ENCODE measurements around the gene CORO2B.

CORO2B gene

DNA sequence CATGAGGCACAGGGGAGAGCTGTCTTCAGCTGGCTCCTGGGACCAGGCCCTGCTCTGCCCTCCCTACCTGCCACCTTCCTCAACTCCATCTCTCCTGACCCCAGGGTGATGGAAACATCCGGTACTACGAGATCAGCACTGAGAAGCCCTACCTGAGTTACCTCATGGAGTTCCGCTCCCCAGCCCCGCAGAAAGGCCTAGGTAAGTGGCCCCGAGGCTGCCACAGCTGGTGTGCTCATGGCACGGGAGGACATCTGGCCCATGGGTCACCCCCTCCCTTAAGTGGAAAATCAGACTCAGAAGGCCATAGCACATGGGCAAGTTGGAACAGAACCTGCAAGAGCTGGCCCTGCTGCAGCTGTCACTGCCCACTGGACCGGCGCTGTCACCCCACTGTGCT is 136.3 kb downstream of the CORO2B start:
- in situ Hi-C loops (cut with MboI; ENCODE audit: low sequenced_read_pairs): no loop called here

DNA sequence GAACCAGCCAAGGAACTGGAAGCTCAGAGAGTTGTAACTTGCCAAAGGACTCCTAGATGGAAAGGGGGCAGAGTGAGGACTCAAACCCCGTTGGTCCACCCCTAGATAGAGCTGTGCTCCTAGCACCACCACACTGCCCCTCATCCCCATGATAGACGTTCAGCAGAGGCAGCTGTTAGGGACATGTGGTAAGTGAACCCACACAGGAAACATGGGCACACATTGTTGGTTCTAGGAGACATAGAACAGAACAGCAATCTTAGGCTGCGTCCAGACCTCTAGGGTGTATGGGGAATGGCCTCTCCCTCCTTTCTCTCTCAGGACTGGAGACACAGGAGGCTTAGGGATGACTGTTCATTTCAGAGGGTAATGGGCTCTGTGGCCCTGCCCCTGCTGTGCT is 139.2 kb downstream of the CORO2B start:
- in situ Hi-C loops (cut with MboI; ENCODE audit: low sequenced_read_pairs): no loop called here

DNA sequence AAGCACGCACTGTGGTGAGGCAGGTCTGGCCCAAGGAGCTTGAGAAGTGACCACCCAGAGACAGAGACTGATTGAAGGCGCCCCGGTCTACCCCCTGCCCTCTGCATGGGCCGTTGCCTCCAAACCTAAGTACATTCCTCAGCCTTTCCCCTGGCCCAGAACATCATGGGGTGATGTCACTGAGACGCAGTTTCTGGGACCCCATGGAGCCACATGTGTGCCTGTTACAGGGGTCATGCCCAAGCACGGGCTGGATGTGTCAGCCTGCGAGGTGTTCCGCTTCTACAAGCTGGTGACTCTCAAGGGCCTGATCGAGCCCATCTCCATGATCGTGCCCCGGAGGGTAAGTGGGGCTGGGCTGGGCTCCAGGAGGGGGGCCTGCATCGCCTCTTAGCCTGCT is 139.7 kb downstream of the CORO2B start:
- in situ Hi-C loops (cut with MboI; ENCODE audit: low sequenced_read_pairs): no loop called here

DNA sequence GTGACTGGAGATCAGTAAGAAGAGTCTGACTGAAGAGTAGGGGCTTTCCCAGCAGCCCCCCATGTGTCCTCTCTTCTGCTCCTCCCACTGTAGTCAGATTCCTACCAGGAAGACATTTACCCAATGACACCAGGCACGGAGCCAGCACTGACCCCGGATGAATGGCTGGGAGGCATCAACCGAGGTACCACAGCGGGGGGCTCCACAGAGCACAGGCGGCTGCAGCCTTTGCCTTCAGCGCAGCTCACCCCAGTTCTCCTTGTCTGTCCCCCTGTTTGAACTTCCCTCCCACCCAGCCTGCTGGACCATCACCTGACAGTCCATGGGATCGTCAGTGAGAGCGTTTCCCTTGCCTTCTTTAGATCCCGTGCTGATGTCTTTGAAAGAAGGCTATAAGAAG is 140.3 kb downstream of the CORO2B start:
- in situ Hi-C loops (cut with MboI; ENCODE audit: low sequenced_read_pairs): no loop called here

DNA sequence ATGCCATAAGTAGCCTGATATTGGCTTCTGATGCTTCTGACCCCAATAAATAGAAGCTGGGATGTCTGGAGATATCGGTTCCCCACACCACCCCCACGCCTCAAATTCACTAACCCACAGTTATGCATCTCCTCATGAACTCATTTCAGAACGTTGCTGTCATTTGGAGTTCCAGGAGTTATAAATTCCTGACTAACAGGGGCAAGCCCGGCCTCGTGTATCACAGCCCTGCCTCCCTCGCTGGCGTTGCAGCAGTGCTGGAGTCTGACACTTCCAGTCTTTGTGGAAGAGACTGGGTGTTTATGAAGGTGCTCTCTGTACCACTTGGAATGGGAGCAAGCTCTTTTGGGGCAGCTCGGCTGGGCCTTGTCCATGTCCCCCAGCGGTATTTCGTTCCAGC is 140.9 kb downstream of the CORO2B start:
- in situ Hi-C loops (cut with MboI; ENCODE audit: low sequenced_read_pairs): no loop called here

DNA sequence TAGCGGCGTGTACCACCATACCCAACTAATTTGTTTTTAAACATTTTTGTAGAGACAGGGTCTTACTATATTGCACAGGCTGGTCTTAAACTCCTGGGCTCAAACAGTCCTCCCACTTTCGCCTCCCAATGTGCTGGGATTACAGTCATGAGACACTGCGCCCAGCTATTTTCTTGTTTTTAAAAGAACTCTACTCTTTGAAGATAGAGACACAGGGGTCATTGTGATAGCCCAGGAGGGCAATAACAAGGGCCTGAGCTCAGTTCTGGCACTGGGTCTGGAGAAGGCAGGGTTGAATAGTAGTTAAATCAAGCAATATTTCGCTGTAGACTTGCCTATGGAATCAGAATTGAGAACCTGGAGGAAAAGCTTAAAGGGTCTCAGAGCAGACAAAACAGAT is 143.1 kb downstream of the CORO2B start:
- in situ Hi-C loops (cut with MboI; ENCODE audit: low sequenced_read_pairs): no loop called here

DNA sequence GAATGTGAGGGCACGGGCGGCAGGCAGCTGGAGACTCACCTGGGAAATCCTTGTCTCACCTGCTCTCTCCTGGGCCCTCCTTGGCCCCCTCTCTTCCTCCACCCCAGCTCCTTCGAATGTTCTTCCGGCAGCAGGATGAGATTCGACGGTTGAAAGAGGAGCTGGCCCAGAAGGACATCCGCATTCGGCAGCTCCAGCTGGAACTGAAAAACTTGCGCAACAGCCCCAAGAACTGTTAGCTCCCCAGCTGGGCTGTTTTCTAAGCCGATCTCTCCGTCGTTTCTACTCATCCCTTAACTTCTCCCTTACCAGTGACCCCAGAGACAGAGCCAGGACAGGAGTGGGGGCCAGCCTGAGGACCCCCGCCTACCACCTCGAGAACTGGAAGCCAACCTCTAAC is 146.9 kb downstream of the CORO2B start:
- in situ Hi-C loops (cut with MboI; ENCODE audit: low sequenced_read_pairs): no loop called here

DNA sequence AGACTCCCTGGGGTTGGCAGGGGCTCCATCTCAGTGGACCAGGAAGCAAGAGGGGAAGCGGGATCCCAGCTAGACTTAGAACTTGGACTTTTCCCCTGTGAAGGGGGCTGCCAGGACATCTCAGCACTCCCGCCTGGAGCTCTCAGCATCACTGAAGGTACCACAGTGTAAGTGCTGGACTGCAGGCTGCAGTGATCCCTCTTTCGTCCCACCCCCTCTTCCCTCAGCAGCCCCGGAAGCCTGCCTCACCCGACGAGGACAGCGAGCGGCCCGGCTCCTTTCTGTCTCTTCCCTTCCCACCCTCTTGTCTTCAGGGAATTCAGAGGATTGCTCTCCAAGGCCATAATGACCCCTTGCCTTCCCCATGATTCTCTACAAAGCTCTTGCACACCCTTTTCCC is 147.5 kb downstream of the CORO2B start:
- in situ Hi-C loops (cut with MboI; ENCODE audit: low sequenced_read_pairs): no loop called here

DNA sequence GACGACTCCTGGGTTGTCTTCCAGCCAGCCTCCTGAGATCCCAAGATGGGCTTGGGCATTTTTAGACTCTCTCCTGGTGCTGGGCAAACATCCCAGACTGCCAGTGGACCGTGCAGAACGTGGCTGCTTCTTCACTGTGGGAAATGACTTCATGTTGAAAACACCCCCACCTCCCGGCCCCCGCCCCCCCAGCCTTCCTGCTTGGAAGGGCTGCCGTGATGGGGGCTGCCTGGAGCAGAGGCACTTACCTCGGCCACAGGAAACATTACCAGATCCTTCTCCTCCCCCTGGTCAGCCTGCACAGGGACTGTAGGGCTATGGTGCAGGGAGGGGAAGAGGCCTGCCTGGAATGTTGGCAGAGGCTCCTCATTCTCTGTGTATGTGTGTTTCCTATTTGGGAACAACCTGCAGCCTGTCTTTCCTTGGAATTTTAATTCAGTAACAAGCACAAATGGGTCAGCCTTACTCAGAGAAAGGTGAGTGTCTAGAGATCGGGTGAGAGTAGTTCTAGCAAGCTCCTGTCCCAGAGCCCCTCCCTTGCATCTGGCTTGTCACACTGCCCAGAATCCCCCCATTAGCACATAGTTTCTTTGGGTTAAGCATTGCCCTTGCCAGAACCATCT is 151.1 kb downstream of the CORO2B start:
- in situ Hi-C loops (cut with MboI; ENCODE audit: low sequenced_read_pairs): loop anchor here (10.0 kb wide), 1 partner anchor 145 kb away; no protein-coding TSS in a partner anchor

DNA sequence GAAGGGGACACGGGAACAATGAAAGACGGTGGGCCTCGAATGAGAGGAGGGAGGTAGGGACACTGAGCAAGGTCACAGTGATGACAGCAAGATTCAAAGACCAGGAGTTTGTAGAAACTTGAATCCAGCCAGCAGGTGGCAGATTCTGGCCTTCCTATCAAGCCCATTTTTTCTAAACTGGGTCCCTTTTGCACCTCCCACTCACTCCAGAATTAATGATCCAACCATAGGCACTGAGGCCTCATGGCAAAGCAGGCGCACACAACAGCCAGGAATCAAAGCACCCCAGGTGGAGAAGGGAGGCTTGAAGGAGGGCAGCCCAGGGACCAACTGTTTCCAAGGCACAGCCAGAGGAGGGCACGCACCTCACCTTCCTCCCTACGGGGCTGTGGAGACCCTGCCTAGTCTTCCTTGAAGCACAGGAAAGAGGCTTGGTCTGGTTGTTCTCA is 151.7 kb downstream of the CORO2B start:
- in situ Hi-C loops (cut with MboI; ENCODE audit: low sequenced_read_pairs): loop anchor here (10.0 kb wide), 1 partner anchor 144 kb away; no protein-coding TSS in a partner anchor

DNA sequence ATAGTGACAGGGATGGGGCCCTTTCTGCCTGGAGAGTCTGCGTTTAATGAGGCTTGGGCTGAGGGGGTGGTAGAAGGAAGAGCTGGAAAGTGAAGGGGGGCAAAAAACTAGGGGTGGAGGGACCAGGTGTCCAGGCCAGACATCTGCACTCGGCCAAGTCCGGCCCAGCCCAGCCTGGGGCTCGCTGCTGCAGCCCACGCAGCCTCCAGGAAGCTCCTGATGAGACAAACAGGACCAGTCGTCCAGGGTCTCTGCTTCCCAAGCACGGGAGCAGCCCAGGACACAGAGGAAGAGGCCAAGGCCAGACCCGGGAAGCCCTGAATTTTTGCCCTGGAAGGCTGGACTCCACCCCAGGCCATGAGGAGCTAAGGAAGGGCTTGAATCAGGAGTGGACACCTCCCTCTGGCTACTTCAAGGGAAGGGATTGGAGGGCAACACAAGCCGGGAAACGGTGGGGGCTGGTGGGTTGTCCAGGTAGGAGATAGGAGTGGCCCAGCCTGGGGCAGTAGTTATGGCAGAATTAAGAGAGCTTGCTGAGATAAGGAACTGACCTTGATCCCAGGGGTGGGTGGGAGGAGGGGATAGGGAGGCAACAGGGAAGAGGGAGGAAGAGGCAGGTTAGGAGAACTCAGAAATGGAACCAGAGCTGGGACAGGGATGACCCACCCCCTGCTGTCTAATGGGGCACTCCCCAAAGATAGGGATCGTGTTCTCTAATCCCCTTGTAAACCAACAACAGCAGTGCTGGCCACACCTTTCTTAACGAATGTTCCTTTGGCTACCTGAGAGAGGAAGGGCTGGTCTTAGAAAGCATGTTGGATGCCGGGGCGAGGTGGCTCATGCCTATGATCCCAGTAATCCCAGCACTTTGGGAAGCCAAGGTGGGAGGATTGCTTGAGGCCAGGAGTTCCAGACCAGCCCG is 152.4 kb downstream of the CORO2B start:
- in situ Hi-C loops (cut with MboI; ENCODE audit: low sequenced_read_pairs): loop anchor here (10.0 kb wide), 1 partner anchor 144 kb away; no protein-coding TSS in a partner anchor

DNA sequence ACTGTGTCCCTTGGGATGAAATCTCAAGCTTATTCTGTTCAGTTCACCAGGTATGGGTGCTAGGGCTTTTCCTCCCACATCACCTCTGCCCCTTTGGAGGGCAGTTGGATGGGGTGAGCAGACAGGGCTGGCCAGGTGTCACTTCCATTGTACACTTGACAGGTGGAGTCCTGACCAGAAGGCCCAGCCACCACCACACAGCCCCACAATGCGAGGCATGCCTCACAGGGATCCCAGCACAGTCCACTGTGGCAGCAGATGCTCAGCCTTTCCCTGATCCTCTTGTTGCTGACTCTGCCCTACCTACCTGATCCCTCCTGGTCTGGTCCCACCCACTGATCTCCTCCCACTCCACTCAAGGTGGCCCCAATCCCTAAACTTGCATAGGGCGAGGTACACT is 153.7 kb downstream of the CORO2B start:
- in situ Hi-C loops (cut with MboI; ENCODE audit: low sequenced_read_pairs): loop anchor here (10.0 kb wide), 1 partner anchor 142 kb away; no protein-coding TSS in a partner anchor

DNA sequence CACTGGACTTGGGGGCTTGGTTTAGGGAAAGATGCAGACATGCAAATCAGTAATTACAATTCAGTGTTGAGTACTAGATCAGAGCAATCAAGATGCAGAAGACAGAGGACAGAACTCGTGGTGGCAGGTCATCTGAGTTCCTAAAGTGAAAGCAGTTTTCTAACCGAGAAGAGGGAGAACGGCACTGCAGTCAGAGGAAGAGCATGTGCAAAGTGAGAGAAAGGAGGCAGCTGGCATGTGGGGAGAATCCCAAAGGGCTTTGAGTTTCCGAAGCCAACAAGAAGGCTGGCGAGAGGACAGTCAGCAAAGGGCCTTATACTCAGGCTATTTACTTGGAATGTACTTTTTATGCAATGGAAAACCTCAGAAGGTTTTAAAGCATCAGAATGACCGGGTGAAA is 154.9 kb downstream of the CORO2B start:
- in situ Hi-C loops (cut with MboI; ENCODE audit: low sequenced_read_pairs): loop anchor here (10.0 kb wide), 1 partner anchor 141 kb away; no protein-coding TSS in a partner anchor

DNA sequence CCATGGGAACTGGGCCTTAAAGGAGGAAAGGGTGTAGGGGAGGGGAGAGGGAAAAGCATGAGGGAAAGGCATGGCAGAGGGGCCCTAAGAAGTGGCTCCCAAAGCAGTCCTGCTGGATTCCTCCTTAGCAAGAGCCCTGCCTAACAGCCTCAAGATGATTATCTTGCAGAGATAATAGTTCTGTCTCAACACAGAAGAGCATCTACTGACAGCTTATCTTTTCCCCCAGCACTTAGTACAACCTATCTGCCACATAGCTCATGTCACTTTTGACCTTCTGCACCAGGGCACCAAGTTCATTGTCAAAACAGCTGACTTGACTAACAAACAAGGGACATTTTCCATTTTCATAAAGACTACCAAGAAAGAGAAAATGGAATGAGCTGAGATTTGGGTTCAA is 155.6 kb downstream of the CORO2B start:
- in situ Hi-C loops (cut with MboI; ENCODE audit: low sequenced_read_pairs): loop anchor here (10.0 kb wide), 1 partner anchor 140 kb away; no protein-coding TSS in a partner anchor

DNA sequence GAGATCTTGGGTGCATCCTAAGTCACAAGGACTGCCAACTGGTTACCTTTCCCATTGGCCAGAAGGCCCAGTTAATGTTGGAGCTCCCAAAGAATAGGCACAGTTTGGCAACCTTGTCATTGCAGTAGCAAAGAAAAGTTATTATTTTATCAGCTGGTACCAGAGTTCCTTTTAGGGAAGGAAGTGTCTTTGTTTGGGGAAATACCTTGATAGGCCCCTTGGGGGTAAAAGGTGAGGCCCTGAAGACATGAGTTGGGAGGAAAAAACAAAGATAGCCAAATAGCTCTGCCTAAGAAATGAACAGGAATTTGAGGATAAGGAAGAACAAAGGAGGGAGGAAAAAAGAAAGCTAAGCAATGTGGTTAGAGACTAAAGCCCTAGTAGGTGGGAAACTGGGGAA is 156.1 kb downstream of the CORO2B start:
- in situ Hi-C loops (cut with MboI; ENCODE audit: low sequenced_read_pairs): loop anchor here (10.0 kb wide), 1 partner anchor 140 kb away; no protein-coding TSS in a partner anchor

DNA sequence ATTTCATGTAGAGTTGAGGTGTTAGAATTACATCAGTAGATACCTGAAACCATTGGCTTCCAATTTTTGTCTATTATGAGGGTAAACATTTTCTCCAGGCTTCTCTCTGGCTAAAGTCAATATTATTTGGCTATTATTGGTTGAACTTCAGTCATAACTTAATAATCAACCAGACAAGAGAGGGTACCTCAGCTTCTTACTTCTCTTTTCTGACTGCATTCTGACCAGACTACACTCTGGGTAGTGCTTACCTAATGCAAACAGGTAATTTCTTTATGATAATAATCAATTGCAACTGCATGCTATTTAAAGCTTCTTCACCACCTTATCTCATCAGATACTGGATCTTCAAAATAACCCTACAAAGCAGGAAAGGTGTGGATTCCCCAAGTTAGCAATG is 156.8 kb downstream of the CORO2B start:
- in situ Hi-C loops (cut with MboI; ENCODE audit: low sequenced_read_pairs): loop anchor here (10.0 kb wide), 1 partner anchor 139 kb away; no protein-coding TSS in a partner anchor

DNA sequence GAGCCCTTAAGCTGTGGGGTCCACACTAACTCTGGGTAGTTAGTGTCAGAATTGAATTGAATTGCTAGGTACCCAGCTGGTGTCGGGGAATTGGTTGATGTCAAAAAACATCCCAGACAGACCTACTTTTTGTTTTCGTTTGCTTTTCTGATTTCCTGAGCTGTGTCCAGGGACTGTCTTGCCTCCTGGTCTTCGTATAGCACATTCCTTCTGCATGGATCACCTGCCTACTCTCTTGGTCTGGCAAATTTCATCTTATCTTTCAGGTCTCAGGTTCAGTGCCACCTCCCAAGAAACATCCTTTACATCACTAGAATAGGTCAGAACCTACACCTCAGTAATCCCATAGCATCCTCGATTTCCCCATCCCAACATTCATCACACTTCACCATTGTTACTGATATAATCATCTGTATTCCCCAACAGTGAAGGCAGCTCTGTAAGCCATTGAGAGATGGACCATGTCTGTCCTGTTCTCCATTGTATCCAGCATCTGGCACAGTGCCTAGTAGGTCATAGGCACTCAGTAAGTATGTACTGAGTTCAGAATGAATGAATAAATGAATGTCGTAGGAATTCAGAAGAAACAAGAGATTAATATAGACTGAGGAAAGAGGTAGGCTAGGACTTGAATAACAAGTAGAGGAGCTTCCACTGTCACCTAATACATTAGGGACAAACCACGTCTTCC is 160.7 kb downstream of the CORO2B start:
- in situ Hi-C loops (cut with MboI; ENCODE audit: low sequenced_read_pairs): loop anchor here (10.0 kb wide), 1 partner anchor 135 kb away; no protein-coding TSS in a partner anchor

DNA sequence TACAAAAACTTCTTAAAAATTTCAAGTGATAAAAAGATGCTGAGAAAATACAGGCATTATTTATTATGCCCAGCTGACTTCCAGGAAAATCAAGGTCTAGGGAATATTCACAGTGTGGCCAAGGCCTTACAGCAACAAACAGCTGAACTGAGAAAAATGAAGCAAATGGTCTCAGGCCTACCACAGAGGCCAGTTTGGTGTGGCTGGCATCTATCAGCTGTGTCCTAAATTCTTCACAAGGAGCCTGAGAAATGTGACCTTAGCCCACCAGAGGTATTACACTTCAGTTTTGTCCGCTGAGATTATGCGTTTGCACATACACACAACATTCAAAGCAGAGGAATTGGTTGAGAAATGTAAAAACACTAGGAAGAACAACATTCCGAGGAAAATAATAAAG is 164.5 kb downstream of the CORO2B start:
- in situ Hi-C loops (cut with MboI; ENCODE audit: low sequenced_read_pairs): no loop called here

DNA sequence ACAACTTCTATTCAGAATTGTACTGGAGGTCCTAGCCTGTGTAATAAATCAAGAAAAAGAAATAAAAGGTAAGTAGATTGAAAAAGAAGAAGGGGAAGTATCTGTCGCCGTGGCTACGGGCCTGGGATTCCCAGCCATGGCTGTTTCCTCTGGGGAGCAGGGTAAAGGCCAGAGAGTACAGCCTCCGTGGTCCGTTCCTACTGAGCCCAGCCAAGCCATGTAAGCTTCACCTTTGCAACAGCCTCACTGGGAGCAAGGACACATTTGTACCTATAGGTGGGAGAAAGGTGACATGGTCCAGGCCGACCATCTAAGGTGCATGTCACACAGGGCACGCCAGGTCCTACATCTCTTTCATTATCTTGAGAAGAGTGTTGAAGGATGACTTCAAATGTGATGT is 170.6 kb downstream of the CORO2B start:
- in situ Hi-C loops (cut with MboI; ENCODE audit: low sequenced_read_pairs): no loop called here

DNA sequence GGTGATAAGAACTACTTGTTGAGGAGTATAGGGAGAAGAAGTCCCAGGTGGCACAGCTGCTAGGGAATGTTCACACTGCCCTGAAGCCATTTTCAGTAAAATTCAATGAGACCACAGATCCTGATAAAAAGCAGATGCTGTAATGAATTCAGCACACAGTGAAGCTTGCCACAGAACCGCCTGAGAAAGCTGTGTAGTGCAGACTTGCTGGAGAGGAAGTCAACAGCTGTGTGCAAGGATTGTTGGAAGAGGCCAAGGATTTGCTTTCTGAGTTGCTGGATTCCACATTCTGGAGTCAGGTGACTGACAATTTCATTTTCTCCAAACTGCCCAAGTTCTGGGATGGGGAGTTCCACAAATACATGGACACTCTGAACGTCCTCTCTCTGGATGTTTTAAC is 171.0 kb downstream of the CORO2B start:
- in situ Hi-C loops (cut with MboI; ENCODE audit: low sequenced_read_pairs): no loop called here

DNA sequence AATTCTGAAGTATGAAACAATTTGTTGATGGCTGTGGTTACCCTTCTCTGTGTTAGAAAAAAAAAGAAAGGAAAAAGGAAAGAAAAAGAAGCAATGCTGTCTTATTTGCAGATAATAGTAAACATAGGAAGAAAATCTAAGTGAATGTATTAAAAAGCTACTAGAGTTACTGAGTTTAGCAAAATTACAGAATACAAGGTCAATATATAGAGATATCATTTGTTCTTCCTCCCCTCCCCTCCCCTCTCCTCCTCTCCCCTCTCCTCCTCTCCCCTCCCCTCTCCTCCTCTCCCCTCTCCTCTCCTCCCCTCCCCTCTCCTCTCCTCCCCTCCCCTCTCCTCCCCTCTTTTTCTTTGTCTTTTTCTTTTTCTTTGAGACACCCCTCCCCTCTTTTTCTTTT is 172.8 kb downstream of the CORO2B start:
- in situ Hi-C loops (cut with MboI; ENCODE audit: low sequenced_read_pairs): no loop called here
